HG02973 (cell line): ENCODE data around the gene TBC1D9.
"Not testable (repeated sequence)": the region's sequence is repeated elsewhere in the genome, so short reads cannot be mapped to it uniquely, and the experiment has no call there.

Experiments used
- ATAC-seq: cut with Tn5 transposase; IDR thresholded peaks from one replicate; pipeline ENCODE4 v1.9.1; 2021; ENCODE audit warnings: moderate library complexity; ENCODE audit not compliant: unreplicated experiment

The TBC1D9 gene

GRCh38 chr4:140754918-140755773 is 1.0 kb downstream of the TBC1D9 start:
- ATAC-seq, result no peak

- ATAC-seq, result no peak
Observed at GRCh38 chr4:140753329-140753728, 2.9 kb downstream of the TBC1D9 start.

- ATAC-seq, result no peak
Observed at GRCh38 chr4:140752291-140753068, 3.7 kb downstream of the TBC1D9 start.

- ATAC-seq, result no peak
Observed at GRCh38 chr4:140750470-140750869, 5.7 kb downstream of the TBC1D9 start.

- ATAC-seq, result no peak
Observed at GRCh38 chr4:140748171-140748570, 8.0 kb downstream of the TBC1D9 start.

- not testable (repeated sequence) for ATAC-seq
Observed at GRCh38 chr4:140746546-140746945, 9.6 kb downstream of the TBC1D9 start.

- no peak for ATAC-seq
Observed at GRCh38 chr4:140744421-140744820, 11.8 kb downstream of the TBC1D9 start.

- ATAC-seq, result peak; percentile 60
Observed at GRCh38 chr4:140743194-140743931, 12.8 kb downstream of the TBC1D9 start.

- ATAC-seq, result peak; percentile 23
Observed at GRCh38 chr4:140742838-140743193, 13.4 kb downstream of the TBC1D9 start.

- no peak for ATAC-seq
Observed at GRCh38 chr4:140740906-140741670, 15.1 kb downstream of the TBC1D9 start.

- no peak for ATAC-seq
Observed at GRCh38 chr4:140740422-140740821, 15.8 kb downstream of the TBC1D9 start.

- no peak for ATAC-seq
Observed at GRCh38 chr4:140739971-140740370, 16.2 kb downstream of the TBC1D9 start.

GRCh38 chr4:140738139-140738538 is 18.0 kb downstream of the TBC1D9 start:
- ATAC-seq, result no peak

GRCh38 chr4:140736669-140737343 is 19.4 kb downstream of the TBC1D9 start:
- ATAC-seq, result no peak

GRCh38 chr4:140735779-140736391 is 20.3 kb downstream of the TBC1D9 start:
- no peak for ATAC-seq

- ATAC-seq, result no peak
Observed at GRCh38 chr4:140735317-140735716, 20.9 kb downstream of the TBC1D9 start.

GRCh38 chr4:140732780-140733179 is 23.4 kb downstream of the TBC1D9 start:
- ATAC-seq, result no peak

GRCh38 chr4:140729344-140730049 is 26.7 kb downstream of the TBC1D9 start:
- no peak for ATAC-seq
